A204.1 (cell line): ENCODE results near the gene EIF3A.
"Not testable (repeated sequence)": the region's sequence is repeated elsewhere in the genome, so short reads cannot be mapped to it uniquely, and the experiment has no call there.

Source experiments
- FAIRE-seq: peaks from 2 replicates; lab custom pipeline; 2012; peaks lifted over from hg19 to GRCh38; lab: Jason Lieb, UNC

Gene EIF3A

DNA sequence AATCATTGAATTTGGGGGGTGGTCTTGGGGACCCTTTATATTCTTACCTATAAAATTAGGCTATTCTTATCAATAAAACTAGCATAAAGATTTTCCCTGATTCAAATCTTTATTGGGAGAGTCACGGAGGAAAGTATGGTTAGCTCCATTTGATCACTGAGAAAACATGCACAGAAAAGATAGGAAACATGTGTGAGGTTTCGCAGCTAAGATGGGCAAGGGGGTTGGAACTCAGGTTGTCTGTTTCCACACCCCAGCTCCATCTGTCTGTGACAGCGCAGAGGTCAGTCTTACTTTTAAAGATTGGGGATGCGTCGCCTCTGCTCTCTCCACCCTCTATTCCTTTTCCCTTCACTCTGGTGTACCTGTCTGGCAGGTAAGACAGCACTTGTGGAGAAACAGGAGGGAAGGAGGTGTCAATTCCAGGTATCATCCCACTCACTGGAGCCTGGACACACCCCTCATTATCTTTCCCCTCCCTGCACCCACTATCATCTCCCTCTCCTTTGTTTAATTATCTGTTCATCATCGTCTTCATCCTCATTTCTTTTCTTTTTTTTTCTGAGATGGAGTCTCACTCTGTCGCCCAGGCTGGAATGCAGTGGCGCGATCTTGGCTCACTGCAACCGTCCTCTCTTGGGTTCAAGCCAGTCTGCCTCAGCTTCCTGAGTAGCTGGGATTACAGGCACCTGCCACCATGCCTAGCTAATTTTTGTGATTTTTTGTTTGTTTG, 20.9 kb upstream of the EIF3A start:
- FAIRE-seq = no peak

DNA sequence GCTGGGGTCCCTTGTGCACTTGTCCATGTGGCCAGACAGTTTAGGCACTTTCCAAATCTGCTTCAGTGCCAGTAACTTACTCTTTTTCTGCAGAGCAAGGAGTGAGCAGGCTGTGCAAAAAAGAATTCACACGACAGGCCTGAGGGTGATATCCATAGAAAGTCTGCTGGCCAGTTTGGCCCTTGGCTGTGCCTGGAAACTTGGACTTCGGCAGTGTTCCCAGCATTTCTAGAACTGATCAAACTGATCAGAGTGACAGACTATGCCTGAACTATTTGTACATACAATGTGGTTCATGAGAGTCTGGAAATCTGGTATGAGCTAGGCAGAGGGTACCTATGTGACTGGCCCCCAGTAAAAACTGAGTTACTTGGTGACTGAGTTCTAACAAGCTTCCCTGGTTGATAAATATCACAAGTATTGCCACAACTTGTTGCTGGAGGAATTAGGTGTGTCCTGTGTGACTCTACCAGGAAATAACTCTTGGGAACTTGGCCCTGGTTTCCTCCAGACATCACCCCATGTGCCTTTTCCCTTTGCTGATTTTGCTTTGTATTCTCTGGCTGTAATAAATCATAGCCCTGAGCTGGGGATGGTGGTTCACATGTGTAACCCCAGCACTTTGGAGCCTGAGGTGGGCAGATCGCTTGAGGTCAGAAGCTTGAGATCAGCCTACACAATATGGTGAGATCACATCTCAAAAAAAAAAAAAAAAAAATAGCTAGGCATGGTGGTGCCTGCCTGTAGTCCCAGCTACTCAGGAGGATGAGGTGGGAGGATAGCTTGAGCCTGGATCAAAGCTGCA, 20.0 kb upstream of the EIF3A start:
- no peak for FAIRE-seq

DNA sequence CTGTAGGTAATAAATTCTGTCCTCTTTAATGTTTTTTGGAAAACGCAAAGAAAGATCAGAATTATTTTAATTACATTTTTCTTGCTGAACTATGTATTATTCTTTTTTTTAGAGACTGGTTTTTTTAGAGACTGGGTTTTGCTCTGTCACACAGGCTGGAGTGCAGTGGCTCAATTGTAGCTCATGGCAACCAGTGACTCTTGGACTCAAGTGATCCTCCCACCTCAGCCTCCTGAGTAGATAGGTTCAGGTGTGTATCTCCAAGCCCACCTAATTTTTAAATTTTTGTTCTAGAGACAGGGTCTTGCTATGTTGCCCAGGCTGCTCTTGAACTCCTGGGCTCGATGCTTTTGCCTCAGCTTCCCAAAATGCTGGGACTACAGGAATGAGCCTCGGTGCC, 18.0 kb upstream of the EIF3A start:
- no peak for FAIRE-seq

DNA sequence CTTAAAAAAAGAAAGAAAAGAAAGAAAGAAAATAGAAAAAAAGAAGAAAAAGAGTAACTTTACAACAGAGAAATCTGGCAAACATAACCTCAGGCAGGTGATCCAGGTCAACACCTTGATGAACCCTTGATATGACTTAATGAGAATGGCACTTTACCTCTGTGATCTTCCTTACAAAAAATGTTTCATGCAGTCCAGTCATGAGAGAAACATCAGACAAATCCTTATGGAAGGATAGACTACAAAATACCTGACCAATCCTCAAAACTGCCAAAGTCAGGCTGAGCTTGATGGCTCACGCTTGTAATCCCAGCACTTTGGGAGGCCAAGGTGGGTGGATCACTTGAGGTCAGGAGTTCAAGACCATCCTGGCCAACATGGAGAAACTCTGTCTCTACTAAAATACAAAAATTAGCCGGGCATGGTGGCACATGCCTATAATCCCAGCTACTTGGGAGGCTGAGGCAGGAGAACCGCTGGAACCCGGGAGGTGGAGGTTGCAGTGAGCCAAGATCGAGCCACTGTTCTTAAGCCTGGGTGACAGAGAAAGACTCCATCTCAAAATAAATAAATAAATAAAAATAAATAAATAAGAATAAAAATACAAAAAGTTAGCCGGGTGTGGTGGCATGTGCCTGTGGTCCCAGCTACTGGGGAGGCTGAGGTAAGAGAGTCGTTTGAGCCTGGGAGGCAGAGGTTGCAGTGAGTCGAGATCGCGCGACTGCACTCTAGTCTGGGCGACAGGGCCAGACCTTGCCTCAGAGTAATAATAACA, 16.2 kb upstream of the EIF3A start:
- not testable (repeated sequence) for FAIRE-seq

DNA sequence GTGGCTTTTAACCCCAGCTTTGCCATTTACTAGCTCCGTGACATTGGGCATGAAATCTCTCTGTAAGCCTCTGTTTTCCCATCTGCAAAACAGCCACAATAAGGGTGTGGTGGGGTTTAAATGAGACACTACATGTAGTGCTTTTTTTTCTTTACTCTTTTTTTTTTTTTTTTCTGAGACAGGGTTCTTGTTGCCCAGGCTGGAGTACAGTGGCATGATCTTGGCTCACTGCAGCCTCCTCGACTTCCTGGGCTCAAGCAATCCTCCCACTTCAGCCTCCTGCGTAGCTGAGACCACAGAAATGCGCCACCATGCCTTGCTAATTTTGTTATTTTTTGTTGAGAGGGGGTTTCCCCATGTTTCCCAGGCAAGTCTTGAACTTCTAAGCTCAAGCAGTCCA, 15.0 kb upstream of the EIF3A start:
- FAIRE-seq = no peak

DNA sequence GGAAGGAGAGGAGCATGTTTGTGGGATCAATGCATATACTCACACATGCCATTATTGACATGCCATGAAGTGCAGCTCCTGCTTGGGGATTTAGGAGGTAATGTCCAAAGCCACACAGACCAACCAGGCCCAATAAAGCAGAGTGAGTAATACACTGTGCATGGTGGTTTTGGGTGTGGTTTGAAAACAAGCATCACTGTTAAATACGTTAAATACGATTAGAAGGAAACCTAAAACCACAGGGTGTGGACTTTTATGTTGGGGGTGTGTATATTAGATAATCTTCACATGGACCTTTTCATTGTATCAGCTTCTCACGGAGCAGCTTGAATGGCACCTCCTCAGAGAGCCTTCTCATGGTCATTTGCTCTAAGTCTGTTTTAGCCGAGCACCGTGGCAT, 10.4 kb upstream of the EIF3A start:
- FAIRE-seq = no peak

DNA sequence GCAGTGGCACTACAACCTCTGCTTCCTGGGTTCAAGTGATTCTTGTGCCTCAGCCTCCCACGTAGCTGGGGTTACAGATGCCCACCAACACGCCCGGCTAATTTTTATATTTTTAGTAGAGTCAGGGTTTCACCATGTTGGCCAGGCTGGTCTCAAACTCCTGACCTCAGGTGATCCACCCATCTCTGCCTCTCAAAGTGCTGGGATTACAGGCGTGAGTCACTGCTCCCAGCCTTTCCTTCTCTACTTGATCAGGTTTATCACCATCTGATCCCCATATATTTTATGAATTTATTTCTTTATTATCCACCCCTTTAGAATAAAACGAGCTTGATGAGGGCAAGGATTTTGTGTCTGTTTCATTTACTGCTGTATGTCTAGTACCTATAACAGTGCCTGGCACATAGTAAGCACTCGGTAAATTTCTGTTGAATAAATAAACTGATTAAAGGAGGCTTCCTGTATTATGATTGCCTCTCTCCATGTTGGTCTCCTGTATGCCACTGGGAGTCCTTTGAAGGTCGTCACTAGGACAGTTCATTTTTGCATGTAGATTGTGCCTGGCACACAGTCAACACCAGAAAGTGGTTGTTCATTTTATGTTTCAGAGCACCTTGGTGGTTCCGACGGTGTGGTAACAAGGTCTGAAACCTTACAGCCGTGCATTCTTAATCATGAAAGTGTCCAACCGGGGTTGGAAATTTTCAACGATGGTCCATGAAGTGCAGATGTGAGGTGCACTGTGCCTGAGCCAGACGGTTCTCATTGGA, 9.6 kb upstream of the EIF3A start:
- no peak for FAIRE-seq

DNA sequence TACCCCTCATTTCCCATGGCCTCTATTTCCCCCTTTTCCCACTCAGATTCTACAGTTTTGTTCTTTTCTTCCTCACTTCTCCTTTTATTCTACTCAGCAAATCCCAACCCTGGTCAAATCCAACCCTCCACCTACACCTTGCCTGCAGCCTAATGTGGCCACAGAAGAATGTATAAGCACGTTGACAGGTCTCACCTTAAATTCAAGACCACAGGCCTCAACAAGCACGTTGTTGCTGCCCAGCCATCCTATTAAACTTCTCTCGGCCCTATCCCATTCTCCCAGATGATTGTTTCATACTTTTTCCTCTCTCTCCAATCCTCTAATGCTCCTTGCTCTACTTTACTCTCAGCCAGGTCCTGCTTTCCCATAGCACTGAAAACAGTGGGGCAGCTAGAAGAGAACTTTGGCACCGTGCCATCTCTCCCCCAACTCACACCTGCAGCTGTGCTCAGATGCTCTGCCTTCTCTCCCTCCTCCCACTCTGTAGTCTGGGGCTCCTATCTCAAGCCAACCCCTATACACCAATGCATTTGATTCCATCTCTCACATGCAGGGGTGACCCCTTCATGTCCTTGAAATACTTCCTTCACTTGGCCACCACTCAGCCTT, 6.8 kb upstream of the EIF3A start:
- FAIRE-seq = no peak

DNA sequence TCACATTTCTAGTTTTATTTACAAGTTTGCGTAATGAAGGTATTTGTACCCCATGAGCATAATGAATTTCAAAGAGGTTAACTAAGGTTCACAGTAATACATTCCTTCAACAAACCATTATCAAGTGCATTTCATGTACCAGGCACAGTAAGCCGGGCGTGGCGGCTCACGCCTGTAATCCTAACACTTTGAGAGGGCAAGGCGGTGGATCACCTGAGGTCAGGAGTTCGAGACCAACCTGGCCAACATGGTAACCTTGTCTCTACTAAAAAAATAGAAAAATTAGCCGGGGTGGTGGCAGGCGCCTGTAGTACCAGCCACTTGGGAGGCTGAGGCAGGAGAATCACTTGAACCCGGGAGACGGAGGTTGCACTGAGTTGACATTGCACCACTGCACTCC, 4.3 kb upstream of the EIF3A start:
- no peak for FAIRE-seq

DNA sequence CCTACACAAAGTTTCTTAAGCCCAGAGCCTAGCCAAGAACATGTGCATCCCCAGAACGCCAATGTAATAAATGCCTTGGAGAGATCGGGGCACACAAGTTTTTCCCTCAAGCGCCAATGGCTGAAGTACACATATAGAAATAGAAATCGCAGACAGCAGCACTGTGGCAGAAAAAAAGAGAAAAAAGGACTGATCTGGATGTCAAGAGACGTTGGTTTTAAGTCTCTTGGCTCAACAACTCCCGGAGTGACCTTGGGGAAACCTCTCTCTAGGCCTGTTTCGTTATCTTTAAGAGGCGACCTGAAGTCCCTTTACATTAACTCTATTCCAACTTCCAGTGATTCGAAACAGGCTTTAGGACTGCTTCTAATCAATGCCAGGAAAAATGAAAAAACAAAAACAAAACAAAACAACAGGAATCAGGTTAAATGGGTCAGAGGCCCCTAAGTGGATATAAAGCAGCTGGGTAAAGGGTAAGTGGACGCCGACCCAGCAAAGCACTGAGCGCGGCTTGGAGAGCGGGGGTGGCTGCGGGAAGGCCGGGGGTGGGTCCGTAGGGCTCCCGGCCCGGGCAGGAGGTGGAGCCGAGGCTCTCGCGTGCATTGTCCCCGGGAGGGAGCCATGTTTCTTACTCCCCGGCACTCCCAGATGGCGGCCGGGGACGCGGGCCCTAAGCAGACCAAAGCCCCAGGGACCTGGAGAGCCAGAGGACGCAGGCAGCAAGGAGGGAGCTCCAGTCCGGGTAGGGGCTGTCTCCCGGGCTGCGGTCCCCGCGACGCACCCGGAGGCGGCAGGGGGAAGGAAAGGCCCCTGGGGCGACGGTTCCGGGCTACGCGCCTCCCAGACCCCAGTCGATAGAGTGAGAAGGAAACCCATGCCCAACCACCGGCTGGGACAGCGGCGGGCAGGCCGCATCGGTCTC, 757 bp downstream of the EIF3A start:
- no peak for FAIRE-seq

DNA sequence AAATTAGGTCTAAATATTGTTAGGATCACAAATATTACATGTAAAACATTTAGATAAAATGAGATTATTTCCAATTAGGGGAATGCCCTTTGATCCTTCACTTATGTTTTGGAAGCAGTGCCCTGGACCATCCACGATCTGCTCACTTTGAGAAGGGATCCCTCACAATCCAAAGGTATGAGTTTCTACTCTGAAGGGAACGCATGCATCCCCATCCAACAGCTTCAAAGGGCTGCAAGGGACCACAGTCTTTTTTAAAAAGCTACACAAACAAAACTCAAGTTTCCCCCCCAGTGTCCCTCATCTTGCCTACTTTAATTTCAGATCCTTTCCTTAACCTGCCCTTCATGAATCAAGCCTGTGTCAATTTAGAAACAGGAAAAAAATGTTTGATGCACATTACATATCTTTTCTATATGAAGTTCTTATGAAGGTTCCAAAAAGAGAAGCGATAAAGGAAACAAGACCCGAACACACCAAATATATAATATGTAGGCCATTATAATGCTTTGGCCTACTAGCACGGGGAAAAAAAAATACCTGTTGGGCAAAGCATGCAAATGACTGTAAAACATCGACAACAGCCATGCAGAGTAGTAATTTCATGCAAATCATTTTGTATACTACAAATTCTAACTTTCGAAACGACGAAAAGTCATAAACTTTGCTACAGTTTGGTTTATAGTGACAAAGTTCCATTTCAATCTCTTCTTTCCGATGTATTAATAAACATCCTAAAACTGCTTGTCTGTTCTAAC, 2.0 kb downstream of the EIF3A start:
- FAIRE-seq = no peak

DNA sequence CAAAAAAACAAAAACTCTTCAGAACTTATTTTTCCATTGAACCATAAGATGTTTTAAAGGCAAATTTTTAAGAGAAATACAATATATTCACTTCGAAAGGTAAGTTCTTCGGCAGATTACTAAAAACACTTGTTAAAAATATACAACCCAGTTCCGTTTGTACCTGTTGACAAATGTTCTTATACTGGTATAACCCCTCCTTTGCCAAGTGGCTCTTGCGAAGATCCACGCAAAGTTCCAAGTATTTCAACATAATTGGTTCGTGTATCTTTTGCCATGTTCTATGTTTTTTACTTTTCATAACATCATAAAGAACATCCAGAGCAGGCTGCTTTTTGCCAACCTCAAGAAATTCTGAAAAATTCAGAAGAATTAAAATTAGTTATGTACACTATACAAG, 7.0 kb downstream of the EIF3A start:
- FAIRE-seq = no peak

DNA sequence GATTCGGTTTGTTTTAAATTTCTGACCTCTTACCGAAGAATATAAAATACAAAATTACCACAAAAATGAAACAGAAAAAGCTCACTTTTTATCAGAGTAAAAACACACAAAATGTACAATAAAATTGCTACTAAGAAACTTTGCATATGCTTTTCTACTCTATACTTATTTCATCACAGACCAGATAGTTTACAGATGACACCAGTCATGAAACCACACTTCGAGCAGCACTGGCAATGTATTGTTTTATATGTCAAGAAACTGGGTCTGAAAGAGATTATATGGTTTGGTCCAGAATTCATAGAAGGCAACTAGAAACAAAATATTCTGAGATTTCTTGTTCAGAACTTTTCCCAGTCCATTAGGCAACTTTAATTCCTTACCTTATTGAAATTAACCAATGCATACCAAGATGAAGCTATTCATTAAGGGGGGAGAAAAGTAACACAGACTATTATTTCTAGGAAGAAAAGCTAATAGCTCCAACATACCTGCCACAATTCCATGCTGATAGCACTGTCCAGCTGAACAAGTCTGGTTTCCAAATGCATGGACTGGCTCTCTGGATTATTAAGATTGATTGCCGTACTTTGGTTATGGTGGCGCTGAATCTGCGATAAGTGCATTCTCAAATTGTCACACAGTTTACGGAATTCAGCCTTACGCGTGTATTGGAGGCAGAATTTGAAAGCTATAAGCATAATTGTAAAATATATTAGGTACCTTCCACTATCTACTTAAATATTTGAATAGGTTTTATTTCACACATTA, 10.0 kb downstream of the EIF3A start:
- no peak for FAIRE-seq

DNA sequence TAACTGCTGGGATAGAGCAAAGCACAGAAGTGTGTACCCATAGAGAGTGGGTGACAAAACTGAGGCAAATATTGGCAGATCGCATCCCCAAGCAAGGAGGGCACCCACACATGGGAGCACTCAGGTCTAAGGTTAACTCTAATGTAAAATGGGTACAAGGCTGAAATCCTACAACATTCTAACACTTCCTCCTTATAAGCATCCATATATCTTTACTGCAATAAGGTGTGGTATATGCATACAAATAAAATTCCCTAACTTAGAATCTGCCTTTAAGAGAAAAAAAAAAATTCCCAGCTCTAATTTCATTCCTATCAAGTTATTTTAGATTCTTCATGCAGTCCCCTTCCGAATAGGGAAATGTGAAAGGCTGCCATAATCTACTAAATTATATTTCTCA, 18.7 kb downstream of the EIF3A start:
- no peak for FAIRE-seq

DNA sequence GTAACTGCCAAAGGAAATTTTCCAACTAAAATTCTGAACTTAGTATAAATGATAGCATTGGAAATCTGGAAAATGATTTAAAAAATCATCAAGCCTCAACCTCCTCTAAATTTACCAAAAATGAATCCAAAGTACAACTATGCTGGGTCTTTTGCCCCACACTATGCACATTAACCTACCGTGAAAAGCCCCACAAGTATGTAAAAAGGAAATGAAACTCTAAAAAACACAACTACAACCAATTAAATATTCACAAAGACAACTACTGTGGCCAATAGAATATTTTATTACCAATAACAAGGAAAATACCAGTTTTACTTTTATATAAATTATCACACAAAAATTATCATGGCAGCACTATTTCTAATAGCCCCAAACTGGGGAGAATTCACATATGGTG, 19.3 kb downstream of the EIF3A start:
- FAIRE-seq = no peak

DNA sequence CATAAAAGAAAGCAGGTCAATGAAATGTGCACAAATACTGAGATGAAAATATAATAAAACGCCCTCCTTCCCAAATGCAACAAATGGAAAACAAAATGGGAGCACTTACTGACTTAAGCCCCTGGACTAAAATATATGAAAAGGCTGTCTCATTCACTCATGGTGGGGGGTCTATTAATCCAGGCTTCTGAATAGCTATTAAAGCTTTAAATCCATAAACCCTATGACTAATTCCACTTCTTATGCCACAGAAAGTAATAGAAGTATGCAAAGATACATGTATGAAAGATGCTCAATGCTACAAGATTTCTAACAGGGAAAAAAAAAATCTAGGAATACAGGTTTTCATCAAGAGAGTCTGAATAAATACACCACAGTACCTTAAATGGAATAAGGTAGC, 20.5 kb downstream of the EIF3A start:
- FAIRE-seq = no peak

DNA sequence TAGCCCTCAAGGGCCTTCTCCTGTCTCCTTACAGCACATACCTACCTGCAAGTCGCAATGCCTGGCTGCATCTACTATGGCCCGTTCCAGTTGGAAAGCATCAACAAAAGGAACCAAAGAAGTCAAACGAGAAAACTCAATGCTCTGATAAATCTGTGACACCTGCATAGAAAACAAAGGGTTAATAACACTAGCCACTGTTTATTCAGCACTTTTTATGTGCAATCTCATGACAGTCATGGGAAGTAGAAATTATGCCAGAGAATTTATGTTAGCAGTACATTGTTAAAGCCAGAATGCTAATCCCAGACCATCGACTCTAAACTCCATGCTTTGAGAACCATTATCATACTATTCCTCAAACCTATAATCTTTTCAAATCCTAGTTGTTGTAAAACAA, 21.1 kb downstream of the EIF3A start:
- no peak for FAIRE-seq

DNA sequence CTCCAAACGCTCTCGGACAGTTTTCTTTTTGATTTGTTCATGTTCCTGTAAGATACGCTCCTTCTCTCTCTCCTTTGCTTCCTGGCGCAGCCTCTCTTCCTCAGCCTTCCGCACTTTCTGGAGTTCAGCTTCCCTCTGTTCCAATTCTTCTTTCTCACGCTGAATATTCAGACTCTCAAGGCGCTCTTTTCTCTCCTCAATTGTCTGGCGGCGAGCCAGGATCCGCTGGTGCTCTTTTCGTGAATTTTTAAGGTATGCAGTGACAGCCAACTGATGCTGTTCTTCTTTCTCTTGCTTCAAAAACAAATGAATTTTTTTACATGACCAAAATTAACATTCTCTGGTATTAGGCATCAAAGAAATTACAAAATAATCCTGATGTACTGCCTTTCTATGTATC, 22.6 kb downstream of the EIF3A start:
- no peak for FAIRE-seq

DNA sequence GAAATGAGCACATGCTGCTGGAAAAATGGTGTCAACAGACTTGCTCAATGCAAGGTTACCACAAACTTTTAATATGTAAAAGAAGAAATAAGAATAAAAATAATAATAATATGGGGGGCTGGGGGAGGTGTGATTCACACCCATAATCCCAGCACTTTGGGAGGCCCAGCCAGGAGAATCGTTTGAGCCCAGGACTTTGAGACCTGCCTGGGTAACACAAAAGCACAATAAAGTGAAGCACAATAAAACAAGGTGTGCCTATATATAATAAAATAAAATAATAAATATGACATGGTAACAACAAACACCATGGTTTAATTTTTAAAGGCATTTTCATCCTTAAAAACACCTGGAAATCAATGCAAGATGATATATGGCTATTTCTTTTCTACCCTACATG, 25.1 kb downstream of the EIF3A start:
- FAIRE-seq = no peak
